NCI-H1694 treated with DMSO at 0.1 percent for 48 hours (cell line): ENCODE data around the gene MBNL2.
A peak's percentile ranks its signal among the peaks of the same experiment; 100 is the strongest.

Experiments
- DNase-seq: peaks from one replicate; lab custom pipeline; 2025; lab: John Stamatoyannopoulos, UW

The MBNL2 gene

DNA sequence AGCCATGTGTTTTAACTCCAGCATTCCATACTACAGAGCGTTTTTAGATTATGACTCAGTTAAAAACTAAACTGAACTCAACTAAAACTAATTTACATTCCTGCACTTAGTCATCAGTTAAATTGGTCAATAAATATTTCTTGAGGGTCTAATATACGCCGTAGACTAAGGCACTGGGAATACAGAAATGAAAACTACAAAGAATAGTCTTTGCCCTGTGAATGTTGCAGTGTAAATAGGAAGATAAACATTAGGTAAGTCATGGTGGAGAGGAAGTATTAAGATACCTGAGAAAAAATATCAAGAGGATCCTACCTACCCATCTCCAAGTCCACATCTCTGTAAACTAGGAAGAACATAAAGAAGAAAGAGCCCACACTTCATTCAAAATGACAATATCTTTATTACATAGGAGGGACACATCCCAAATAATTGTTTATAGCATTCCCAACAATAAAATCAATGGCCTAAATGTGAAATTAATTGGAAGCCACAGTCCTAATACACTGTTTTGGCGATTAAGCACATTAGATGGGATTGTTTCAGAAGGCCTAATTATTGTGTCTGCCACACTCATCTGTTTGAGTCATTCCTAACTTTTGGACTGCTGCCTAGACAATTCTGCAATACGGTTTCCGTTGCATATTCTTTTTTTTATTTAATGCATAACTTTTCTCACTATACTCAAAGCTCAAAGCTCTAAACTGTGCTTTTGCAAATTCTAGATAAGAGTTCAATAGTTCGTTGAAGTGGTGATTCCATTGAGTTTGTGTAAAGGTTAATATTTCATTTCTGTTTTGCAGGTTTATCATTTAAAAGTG, 52.9 kb downstream of the MBNL2 start:
- no peak for DNase-seq

DNA sequence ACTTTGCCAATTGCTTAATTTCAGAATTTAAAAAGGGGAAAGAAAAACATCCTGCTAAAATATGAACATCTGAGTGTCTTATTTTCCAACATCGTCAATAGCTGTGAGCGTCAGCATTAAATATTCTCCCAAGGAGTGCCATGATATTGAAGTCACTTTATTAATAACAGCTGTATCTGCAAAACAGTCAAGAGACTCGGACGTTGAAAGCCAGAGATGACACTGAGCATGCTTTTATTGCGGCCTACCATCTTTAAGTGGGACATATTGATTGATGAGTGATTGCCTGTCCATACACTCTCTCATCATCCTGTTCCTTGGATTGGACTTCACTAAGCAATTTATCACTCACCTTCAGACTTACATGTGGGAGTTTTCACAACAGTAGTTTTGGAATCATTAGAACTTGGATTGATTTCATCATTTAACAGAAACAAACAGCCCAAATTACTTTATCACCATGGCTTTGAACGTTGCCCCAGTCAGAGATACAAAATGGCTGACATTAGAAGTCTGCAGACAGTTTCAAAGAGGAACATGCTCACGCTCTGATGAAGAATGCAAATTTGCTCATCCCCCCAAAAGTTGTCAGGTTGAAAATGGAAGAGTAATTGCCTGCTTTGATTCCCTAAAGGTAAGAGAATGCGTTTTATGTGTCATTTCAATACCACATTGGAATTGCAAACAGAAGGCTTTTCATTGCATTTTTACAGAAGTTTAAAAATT, 53.8 kb downstream of the MBNL2 start:
- DNase-seq: no peak

DNA sequence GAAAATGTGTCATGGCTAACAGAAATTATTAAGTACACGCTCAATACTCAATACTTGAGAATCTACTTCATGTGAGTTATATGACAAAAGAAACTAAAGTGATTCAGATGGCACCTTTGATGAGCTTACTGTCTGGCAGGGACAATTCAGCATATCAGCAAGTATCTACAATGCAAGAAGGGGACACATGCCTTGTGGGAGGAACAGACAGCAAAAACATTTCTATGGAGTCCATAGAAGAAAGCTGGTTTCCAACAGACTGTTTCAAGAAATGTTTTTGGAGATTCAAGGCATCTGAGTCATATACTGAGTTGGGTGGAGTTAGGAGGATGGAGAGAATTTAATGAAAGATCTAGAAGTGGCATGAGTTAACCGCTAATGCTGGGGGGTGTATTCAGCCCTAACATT, 54.7 kb downstream of the MBNL2 start:
- DNase-seq: no peak

DNA sequence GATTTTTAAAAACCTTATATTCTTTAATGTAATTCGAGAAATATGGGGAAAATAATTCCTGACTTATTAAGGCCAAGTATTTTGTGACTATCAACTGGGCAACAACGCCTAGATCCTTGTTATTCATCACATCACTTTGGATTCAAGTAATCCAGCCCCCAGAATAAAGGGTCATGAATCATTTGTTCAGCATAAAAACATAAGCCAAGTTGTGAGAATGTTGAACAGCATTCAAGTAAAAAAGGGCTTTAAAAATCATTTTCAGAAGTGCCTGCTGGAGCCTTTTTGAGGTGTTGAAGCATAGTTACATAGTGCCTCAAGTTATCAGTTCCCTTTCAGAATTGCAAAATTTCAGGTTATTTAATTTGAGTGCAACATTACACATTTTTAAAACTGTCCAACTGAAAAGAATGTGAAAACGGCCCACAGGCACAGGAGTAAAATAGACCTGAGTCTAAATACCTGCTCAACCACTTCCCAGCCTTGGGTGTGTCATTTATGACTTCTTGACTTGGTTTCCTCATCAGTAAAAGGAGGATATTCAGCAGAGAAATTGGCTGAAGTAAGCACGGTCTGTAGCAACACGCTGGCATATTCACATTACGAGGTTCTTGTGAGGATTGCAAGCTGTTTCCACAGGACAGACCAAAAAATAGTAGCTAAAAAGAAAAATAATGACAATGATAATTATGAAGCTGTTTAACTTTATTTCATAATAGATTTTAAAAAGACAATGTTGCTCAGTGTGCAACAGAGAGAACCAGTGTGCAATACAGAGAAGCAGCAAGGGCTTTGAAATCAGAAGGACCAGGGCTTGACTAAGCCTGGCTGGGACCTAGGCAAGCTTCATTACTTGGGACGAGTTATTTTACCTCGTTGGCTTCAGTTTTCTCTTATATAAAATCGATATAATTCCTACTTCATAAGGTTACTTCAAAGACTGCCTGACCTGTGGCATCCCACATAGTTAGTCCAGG, 56.6 kb downstream of the MBNL2 start:
- DNase-seq: no peak

DNA sequence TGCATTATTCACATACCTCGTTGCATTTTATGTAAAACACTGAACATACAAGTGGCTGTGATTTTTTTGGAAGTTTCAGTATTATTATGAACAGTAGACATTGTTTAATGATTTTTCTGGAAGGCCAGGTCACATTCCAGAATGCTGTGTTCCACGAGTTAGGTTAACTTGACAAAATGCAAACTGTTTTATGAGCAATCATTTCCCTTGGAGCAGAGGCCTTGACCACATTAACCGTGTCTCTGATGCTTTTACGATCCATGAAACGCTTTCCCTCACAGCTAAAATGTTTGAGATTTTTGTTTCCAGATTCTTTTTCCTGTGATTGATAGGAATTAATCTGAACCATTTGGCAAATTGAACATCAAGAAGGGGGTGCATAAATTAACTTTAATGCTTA, 57.8 kb downstream of the MBNL2 start:
- no peak for DNase-seq

DNA sequence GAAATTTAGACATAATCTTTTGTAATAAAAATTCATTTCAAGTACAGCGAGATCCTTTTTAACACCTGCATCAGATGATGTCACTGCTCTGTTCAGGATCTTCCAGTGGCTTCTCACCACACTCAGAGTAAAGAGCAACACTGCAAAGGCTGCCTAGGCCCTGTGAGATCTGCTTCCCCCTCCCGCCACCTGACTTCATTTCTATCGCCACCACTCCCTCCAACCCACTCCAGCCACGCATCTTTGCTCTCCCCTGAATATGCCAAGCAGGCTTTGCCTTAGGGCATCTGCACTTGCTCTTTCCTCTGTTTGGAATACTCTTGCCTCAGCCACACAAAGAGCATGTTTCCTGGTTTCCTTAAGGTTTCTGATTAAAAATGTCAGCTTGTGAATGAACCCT, 58.3 kb downstream of the MBNL2 start:
- no peak for DNase-seq

DNA sequence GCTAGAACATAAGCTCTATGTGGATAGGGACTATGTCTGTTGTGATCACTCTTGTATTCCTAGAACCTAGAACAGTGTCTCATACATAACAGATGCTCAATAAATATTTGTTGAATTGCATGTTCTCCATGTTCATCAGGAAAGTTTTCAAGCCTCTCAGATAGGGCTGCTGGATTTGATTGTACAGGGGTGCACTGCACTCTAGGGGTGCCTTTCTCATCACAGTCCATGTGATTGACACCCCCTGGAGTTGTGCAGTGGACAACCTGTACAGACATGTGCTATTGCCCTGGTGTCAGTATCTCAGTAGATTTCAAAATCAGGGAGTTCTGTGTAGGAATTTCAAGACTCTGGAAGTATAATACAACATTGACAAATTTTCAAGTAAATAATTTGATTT, 58.9 kb downstream of the MBNL2 start:
- no peak for DNase-seq

DNA sequence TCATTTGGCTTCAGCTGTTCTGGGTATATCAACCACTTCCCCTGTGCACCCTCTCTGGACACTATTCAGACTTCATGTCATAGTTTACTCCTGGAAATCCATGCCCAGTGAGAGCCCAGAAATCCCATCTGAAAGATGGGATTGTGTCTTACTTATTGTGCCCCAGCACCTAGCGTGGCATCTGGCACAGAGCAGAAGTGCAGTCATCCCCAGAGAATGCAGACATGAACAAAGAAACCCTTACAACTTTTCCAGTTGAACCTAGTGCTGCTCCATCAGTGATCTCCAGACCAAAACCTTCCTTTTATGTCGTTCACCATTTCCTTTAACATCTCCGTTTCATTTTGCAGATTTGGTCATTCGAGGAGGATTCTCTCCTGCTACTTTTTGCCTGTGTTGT, 60.6 kb downstream of the MBNL2 start:
- DNase-seq: no peak

DNA sequence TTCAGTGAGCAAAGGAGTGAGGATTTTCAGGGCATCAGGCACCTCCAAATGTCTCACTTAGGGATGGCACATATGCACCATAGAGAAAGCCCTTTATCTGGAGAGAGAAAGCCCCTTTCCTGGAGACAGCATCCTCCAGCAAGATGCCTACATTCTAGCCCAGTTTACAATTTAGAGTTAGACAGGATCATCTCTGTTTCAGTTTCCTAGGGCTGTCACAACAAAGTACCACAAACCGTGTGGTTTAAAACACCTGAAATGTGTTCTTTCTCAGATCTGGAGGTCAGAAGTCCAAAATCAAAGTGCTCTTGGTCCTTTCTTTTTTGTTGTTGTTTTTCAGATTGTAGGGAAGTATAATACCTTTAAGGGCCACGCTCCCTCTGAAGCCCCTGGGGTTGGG, 61.8 kb downstream of the MBNL2 start:
- no peak for DNase-seq

DNA sequence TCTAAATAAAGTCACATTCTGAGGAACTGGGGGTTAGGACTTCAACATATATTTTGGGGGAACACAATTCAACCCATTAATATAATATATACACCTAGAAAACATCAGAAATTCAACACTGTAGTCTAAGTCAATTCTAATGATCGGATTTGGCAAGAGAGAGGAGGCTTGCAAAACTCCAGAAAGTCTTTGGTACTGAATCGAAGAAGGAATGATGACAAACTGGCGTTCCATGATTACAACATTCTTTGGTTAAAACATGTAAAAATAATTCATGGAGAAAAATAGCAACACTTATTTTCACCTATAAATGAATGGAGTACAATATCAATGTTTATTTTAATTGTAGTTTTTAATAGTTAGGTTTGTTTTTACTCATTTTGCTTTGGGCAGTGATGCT, 62.4 kb downstream of the MBNL2 start:
- no peak for DNase-seq

DNA sequence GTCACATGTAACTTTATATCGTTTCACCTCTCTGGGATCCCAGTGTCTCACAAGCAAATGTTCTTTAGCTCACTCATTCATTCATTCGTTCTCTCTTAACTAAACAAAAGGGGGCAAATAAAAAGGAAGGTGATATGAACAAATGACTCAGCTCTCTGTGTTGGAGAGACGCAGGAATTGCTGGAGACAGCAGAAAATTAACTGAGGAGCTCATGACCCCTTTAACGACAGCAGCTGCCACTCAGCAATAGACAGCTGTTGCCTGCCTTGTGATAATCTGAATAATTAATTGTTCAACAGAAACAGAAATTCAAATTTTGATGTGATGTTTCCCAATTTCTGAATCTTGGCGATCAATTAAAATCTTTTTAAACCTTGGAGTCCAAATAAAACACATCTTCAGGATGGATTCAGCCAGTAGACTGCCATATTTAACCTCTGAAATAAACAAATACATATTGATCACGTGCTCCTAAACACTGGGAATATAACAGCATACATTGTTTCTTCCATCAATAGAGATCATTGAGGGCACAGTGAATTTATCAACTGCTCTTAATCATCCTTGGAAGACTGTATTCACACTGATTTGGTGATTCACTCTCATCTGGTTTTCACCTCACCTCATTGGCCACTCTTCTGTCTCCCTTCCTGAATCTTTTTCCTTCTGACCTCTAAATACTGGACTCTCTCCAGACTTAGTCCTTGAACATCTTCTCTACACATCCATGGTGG, 63.3 kb downstream of the MBNL2 start:
- DNase-seq: no peak

DNA sequence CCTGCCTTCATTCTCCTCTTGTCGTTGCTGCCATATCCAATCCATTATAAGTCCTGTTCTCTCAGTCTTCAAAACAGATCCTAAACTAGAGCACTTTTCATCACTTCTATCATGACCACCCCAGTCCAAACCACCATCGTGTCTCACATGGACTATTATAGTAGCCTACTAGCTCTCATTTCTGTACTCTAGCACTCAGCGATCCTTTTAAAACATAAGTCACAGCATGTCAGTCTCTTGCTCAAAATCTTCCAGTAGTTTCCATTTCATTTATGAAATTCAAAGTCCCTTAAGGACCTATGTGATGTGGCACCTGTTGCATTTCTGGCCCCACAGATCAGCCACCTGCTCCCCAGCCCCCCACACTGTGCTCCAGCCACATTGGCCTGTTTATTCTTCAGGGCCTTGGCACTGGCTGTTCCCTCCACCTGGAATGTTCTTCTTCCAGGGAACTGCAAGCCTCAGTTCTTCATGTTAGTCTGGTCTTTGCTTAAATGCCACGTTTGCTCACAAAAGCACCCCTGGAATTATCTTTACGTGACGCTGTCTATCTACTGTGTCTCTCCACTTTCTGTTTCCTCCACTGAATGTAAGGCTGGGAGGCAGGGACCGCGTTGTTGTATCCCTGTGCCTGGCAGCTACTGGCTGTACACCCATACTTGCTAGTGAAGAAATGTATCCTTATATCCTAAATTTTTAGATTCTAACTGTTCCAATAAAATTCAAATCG, 64.3 kb downstream of the MBNL2 start:
- DNase-seq: no peak

DNA sequence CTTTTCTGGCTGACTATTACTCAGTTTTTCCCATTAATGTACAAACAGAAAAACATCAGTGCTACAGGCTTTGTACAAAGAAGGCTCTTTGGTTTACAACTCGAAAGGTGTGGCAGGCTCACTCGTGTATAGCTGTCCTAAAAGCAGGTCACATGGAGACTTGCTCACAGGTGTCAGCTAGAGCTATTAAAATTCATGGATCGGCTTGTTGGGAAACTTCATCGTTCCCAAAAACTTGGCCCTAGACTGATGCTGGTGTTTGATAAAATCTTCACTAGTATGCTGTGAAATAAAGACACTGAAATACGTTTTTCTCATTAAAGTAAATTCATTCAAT, 64.9 kb downstream of the MBNL2 start:
- no peak for DNase-seq

DNA sequence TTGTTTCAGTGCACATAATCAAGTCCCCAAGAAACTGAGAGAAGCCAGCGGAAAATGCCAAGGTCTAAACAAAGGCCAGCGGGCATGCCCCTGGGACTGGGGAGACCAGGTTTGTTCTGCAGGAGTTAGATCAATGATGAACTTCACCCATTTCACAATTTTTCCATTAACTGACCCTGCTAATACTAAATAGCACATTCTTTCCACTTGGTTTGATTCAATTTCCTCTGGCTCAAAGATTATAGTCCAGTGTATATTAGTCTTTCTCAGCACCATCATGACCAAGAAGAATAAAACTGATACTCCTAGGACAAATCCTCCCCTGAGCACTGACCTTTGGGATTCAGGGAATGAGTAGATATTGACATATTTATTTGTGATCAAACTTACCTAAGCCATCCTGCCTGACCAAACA, 66.4 kb downstream of the MBNL2 start:
- DNase-seq: no peak

DNA sequence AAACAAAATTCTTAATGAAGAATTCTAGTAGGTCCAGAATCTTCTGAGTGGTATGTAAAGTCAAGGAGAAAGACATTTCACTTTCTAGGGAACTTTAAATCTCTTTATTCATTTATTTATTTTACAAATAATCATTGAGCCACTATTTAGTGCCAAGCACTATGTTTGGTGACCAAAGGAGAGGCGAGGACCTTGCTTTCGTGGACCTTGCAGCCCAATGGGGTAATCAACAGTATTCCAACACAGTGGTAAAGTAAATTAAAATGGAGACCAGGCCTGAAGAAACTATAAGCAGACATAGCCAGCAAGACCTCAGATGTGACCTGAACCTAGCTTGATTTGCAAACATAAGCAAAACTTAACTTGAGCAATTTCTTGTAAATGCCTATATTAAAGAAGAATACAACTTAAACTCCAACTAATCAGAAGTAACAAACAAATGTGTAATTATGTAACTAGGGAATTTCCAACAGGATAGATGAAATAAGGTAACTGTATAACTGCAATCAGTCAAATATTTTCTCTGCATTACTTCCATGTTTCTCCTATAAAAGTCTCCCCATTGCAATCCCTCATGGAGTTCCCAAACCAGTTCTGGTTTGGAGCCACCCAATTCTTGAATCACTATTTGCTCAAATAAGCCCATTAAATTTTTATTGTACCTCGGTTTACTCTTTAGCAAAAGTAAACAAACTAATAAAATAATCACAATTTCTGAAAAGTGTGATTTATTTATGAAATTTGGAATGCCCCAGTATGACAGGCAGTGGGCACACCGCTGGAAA, 67.6 kb downstream of the MBNL2 start:
- no peak for DNase-seq

DNA sequence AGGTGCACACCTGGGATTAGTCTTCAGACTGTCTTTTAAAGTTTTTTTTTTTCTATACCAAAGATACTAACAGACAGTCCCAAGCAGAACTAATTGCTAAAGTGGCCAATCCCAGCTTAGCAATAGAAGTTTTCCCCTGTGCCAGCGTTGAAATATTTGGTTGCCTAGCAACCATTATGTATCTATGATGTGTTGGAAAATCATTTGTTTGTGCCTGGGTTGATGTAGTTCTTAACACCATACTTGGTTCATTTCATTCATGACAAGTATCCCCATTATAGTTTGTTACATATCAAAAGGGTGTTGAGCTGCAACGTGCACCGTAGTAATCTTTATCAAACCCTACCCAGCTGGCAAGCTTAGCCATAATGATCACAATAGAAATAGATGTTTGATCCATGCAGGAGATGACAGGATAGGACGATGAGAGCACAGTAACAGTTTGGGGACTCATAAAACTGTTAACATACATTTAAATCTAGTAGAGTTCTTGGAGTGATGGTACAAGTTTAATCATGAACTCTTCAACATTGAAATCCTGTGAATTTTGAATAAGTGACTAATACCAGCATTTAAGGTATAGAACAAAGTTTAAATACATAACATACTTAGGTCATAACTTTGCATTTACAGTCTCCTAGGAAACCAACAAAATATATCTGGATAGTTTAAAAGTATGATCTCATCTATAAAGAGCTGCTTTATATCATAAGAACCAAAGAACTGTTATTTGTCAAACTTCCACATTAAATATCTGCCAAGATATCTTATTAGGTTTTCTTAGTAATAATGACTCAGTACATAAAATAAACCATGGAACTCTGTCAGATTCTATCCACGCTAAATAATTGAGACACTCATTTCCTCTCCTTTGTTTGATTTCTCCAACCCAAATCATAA, 73.4 kb downstream of the MBNL2 start:
- no peak for DNase-seq

DNA sequence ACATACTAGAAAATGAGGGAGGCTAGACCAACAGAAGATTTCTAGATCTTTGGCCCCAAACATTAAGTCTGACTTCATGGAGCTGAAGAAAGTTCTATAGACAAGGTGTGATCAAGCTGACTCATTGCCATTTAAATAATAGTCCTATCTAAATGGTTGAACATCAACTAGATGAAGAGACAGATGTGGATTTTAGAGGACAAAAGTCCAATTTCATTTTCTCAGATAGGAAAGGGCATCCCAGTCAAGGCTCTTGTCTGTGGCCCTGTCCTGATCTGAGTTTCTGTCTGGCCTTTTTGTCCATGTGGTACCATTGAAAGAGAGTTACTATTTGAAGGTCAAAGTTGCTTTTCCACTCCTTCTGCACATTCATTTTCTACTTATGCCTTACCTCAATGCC, 74.6 kb downstream of the MBNL2 start:
- no peak for DNase-seq

DNA sequence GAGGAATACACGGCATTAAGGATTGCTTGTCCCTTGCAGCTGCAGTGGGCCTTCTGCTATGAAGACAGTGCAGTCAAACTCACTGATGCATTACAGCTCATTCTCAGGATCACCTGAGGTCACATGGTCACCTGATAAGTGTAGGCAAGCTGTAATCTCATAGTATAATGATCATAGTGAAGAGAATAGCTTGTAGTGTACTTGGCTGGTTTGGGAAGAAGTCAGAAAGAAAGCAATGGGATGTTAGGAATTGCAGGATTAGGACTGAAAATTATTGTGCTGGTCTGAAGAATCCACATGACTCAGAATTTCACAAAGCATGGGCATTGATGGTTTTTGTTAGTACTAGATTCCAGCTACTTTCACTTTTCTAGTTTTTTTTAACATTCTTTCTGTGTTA, 76.7 kb downstream of the MBNL2 start:
- DNase-seq: no peak

DNA sequence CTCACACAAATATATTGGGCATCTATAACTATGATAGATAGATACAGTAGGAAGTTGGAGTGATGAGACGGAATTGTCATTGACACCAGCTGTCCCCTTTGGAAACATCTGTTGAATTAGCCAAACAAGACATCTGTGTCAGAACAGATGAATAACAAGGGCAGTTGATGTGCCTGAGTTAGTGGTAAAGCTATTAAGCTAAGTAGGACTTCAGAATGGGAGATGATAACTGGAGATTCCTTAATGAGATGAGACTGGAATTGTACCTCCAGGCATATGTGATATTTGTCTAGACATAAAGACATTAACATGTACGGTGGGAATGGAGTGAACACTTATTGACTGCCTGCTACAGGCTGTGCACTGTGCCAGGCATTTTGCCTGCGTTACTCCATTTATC, 78.7 kb downstream of the MBNL2 start:
- peak; percentile 9 for DNase-seq
